ENCODE results near the gene QRICH2. TPM values are rescaled to one million over a fixed set of nuclear protein-coding genes. Genes with fewer than 3 reads are reported as not detected.

Gene QRICH2
- total and polyA plus RNA-seq, 10 of the 15 experiments (the other 5 are each of a cell fraction or from before 2014, with no cell fraction given), result 0.04 to 0.72 (median 0.25) TPM

- peak; percentile 19; the same call in 1 of the 2 replicates for TF ChIP-seq ATF7 (IDR thresholded peaks at IDR 0.05; ENCODE audit: low read depth)
- no peak for TF ChIP-seq REST (IDR thresholded peaks at IDR 0.05; ENCODE audit: low read depth, low read length)
- peak; percentile 70; the same call in 2 of the 3 replicates for TF ChIP-seq POU2F2 (IDR thresholded peaks at IDR 0.05; ENCODE audit: borderline replicate concordance, low read depth, low read length)
- TF ChIP-seq ZNF384 (IDR thresholded peaks at IDR 0.05; ENCODE audit: borderline replicate concordance, low read depth, low read length), result no peak
- no peak for TF ChIP-seq BRCA1 (IDR thresholded peaks at IDR 0.05; ENCODE audit: low read depth, low read length)
- no peak for TF ChIP-seq MTA3 (IDR thresholded peaks at IDR 0.05; ENCODE audit: borderline replicate concordance, low read length)
- TF ChIP-seq SMC3 (IDR thresholded peaks at IDR 0.05; ENCODE audit: borderline replicate concordance, low read length), result no peak; the same call in 1 of the 2 replicates
- TF ChIP-seq CBFB (IDR thresholded peaks at IDR 0.05; ENCODE audit: low read depth), result no peak
- no peak for TF ChIP-seq WRNIP1 (IDR thresholded peaks at IDR 0.05; ENCODE audit: borderline replicate concordance, low read depth, low read length)
- TF ChIP-seq CHD4 (IDR thresholded peaks at IDR 0.05), result no peak
- no peak for TF ChIP-seq POLR2AphosphoS2 (IDR thresholded peaks at IDR 0.05; ENCODE audit: low read depth, low read length)
- no peak for TF ChIP-seq CBX3 (IDR thresholded peaks at IDR 0.05; ENCODE audit: borderline replicate concordance, low read depth)
- TF ChIP-seq ETV6 (conservative IDR thresholded peaks at IDR 0.05 in 1 of 2, IDR thresholded peaks at IDR 0.05 in 1 of 2; ENCODE audit: borderline replicate concordance in 1 of 2, low read depth in 1 of 2), result peak in 1 of 2 experiments; percentile 65; a peak in 2 of 4 replicates
- TF ChIP-seq SMAD5 (IDR thresholded peaks at IDR 0.05; ENCODE audit: low read depth), result no peak
- TF ChIP-seq NFYA (IDR thresholded peaks at IDR 0.05; ENCODE audit: borderline replicate concordance, low read depth, low read length), result no peak
- TF ChIP-seq EED (IDR thresholded peaks at IDR 0.05; ENCODE audit: low read depth), result peak; percentile 68; the same call in 1 of the 2 replicates
- no peak for TF ChIP-seq SUZ12 (IDR thresholded peaks at IDR 0.05; ENCODE audit: unreplicated experiment)
- peak; percentile 85 for TF ChIP-seq ZNF24 (IDR thresholded peaks at IDR 0.05)
- TF ChIP-seq, protein P1, sequence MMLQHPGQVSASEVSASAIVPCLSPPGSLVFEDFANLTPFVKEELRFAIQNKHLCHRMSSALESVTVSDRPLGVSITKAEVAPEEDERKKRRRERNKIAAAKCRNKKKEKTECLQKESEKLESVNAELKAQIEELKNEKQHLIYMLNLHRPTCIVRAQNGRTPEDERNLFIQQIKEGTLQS (IDR thresholded peaks at IDR 0.05; ENCODE audit: borderline replicate concordance, extremely low read depth, low read depth, low read length), result no peak
- no peak for TF ChIP-seq LARP7 (IDR thresholded peaks at IDR 0.05)
- TF ChIP-seq, protein P2, sequence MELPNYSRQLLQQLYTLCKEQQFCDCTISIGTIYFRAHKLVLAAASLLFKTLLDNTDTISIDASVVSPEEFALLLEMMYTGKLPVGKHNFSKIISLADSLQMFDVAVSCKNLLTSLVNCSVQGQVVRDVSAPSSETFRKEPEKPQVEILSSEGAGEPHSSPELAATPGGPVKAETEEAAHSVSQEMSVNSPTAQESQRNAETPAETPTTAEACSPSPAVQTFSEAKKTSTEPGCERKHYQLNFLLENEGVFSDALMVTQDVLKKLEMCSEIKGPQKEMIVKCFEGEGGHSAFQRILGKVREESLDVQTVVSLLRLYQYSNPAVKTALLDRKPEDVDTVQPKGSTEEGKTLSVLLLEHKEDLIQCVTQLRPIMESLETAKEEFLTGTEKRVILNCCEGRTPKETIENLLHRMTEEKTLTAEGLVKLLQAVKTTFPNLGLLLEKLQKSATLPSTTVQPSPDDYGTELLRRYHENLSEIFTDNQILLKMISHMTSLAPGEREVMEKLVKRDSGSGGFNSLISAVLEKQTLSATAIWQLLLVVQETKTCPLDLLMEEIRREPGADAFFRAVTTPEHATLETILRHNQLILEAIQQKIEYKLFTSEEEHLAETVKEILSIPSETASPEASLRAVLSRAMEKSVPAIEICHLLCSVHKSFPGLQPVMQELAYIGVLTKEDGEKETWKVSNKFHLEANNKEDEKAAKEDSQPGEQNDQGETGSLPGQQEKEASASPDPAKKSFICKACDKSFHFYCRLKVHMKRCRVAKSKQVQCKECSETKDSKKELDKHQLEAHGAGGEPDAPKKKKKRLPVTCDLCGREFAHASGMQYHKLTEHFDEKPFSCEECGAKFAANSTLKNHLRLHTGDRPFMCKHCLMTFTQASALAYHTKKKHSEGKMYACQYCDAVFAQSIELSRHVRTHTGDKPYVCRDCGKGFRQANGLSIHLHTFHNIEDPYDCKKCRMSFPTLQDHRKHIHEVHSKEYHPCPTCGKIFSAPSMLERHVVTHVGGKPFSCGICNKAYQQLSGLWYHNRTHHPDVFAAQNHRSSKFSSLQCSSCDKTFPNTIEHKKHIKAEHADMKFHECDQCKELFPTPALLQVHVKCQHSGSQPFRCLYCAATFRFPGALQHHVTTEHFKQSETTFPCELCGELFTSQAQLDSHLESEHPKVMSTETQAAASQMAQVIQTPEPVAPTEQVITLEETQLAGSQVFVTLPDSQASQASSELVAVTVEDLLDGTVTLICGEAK (IDR thresholded peaks at IDR 0.05; ENCODE audit: borderline replicate concordance), result no peak
- TF ChIP-seq, protein P3, sequence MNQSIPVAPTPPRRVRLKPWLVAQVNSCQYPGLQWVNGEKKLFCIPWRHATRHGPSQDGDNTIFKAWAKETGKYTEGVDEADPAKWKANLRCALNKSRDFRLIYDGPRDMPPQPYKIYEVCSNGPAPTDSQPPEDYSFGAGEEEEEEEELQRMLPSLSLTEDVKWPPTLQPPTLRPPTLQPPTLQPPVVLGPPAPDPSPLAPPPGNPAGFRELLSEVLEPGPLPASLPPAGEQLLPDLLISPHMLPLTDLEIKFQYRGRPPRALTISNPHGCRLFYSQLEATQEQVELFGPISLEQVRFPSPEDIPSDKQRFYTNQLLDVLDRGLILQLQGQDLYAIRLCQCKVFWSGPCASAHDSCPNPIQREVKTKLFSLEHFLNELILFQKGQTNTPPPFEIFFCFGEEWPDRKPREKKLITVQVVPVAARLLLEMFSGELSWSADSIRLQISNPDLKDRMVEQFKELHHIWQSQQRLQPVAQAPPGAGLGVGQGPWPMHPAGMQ (IDR thresholded peaks at IDR 0.05; ENCODE audit: borderline replicate concordance), result no peak
Measured at GRCh38 chr17:76262732-76263344, 45.2 kb downstream of the QRICH2 start (continued).
